ENCODE measurements around the gene SLC35B4.

Gene SLC35B4

DNA sequence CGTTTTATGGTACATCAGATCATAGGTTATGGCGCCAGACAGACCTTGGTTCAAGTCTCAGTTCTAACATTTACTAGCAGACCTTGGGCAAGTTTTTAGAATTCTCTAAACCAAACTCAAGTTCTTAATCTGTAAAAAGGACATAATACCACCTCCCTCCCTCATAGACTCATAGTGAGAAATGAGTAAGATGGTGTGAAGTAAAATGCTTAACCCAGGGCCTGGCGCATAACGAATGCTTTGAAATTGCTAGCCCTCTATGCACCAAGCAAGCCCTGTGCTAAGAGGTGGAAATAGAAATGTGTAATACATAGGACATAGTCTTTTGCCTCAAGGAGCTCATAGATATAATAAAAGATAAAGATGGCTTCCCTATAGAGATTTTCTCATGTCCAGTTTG lies 17.7 kb upstream of the SLC35B4 start:
- ChIA-PET POLR2A (ENCODE audit: low non-redundant PET) (no interaction called here), CTCF (no interaction called here)
- no peak for DNase-seq (ENCODE audit: low spot score)
- no peak overlapping the region for H3K27ac ChIP-seq
- TF ChIP-seq, protein P1, sequence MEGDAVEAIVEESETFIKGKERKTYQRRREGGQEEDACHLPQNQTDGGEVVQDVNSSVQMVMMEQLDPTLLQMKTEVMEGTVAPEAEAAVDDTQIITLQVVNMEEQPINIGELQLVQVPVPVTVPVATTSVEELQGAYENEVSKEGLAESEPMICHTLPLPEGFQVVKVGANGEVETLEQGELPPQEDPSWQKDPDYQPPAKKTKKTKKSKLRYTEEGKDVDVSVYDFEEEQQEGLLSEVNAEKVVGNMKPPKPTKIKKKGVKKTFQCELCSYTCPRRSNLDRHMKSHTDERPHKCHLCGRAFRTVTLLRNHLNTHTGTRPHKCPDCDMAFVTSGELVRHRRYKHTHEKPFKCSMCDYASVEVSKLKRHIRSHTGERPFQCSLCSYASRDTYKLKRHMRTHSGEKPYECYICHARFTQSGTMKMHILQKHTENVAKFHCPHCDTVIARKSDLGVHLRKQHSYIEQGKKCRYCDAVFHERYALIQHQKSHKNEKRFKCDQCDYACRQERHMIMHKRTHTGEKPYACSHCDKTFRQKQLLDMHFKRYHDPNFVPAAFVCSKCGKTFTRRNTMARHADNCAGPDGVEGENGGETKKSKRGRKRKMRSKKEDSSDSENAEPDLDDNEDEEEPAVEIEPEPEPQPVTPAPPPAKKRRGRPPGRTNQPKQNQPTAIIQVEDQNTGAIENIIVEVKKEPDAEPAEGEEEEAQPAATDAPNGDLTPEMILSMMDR (conservative IDR thresholded peaks at IDR 0.05; ENCODE audit: low read depth), result no peak

- no peak overlapping the region for H3K27ac ChIP-seq
- ChIA-PET POLR2A (ENCODE audit: low non-redundant PET) (no interaction called here), CTCF (no interaction called here)
- TF ChIP-seq, protein P1 (conservative IDR thresholded peaks at IDR 0.05; ENCODE audit: low read depth), result no peak
- no peak for DNase-seq (ENCODE audit: low spot score)
Measured at GRCh38 chr7:134333943-134334342, 17.2 kb upstream of the SLC35B4 start.

DNA sequence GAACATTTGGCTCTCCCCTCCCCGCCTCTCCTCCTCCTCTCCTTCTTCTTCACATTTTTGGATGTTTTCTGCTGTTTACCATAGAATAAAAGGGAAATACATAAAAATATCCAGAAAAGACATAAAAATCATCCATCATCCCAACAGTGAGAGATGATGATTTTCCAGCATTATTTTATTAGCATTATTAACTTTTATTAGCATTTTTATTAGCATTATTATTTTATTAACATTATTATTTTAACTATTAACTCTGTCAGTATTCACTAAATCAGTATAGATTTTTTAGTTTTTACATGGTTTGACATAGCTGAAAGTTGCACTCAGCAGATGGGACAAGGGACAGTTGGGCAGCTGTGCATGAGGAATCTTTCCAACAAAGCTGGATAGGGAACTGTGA lies 16.2 kb upstream of the SLC35B4 start:
- TF ChIP-seq, protein P1 (conservative IDR thresholded peaks at IDR 0.05; ENCODE audit: low read depth), result no peak
- ChIA-PET CTCF (interaction anchor here (0.6 kb wide), 1 partner anchor 783 kb away, joined by 6 read pairs; no protein-coding TSS in a partner anchor), POLR2A (ENCODE audit: low non-redundant PET) (no interaction called here)
- DNase-seq (ENCODE audit: low spot score), result no peak
- H3K27ac ChIP-seq, result no peak overlapping the region

DNA sequence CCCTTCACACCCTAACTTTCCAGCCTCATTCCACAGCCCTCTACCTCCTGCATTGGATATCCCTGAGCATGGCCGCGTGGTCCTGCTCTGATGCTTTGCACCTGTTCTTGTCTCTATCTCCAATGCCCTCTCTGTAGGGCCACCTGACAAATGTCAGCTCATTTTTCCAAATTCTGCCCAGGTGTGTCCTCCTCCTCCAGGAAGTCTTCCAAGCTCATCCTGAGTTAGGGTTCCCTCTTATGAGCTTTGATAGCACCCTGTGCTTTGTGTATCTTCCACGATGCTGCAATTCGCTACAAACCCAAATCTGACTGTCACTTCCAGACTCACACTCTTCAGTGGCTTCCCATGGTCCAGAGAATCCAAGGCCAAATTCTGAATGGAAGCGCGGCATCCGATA lies 14.7 kb upstream of the SLC35B4 start:
- H3K27ac ChIP-seq, result no peak overlapping the region
- no peak for DNase-seq (ENCODE audit: low spot score)
- CTCF ChIA-PET, result no interaction called here
- TF ChIP-seq, protein P1 (conservative IDR thresholded peaks at IDR 0.05; ENCODE audit: low read depth), result no peak
- POLR2A ChIA-PET (ENCODE audit: low non-redundant PET), result no interaction called here

- ChIA-PET CTCF (no interaction called here), POLR2A (ENCODE audit: low non-redundant PET) (no interaction called here)
- DNase-seq (ENCODE audit: low spot score), result no peak
- no peak overlapping the region for H3K27ac ChIP-seq
- TF ChIP-seq, protein P1 (conservative IDR thresholded peaks at IDR 0.05; ENCODE audit: low read depth), result no peak
Measured at GRCh38 chr7:134330974-134331373, 14.2 kb upstream of the SLC35B4 start.

- no peak for DNase-seq (ENCODE audit: low spot score)
- TF ChIP-seq, protein P1 (conservative IDR thresholded peaks at IDR 0.05; ENCODE audit: low read depth), result no peak
- no peak overlapping the region for H3K27ac ChIP-seq
- CTCF ChIA-PET, result interaction anchor here (0.6 kb wide), 1 partner anchor 316 kb away, joined by 3 read pairs; no protein-coding TSS in a partner anchor
- POLR2A ChIA-PET (ENCODE audit: low non-redundant PET), result no interaction called here
Measured at GRCh38 chr7:134329614-134330346, 13.1 kb upstream of the SLC35B4 start.

All from RWPE1 (cell line).